CD4-positive, alpha-beta T cell treated with Interleukin-15 for 1 hour (primary cell): ENCODE measurements around the gene CDKL2.
A peak's percentile ranks its signal among the peaks of the same experiment; 100 is the strongest.
"Not testable (repeated sequence)": the region's sequence is repeated elsewhere in the genome, so short reads cannot be mapped to it uniquely, and the experiment has no call there.

Experiments
- DNase-seq: peaks from one replicate; pipeline ENCODE4 v3.0.0-alpha.2; 2020

The CDKL2 gene

DNA sequence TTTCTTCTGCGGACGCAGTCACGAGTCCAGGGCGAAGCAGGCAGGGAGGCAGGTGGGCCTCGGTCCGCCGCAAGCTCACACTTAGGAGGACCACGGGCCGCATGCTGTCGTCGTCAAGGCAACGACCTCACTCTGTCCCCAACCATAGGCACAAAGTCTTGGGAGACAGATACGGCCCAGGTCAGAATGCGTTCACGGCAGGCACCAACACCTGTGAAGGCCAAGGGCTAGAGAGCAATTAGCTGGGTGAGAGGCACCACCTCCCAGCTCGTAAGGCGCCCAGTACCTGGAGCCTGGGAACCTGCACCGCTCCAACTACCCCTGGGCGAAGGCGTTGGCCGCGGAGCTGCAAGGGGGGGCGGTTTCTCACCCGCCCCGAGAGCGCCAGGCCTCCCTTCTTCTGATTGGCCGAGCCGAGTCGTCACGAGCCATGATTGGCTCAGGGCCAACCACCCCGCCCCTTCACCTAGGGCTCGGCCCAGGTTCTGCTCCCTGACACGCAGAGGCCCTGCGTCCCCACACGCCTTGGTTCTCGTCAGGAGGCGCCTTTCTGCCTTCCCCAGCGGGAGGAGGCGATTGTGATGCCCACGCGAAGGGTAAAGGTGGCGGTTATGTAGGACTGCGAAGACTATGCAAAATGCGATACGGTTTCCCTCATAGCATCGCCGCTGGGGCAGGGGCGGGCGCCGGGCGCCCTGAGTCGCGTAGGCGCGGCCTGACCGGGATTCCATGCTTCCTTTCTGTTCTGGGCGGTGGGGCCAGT is at the start of gene CDKL2:
CDKL2 (minus strand) TSS at position 355 of the 763 bp plus-strand sequence. CDS start 4,540 bp downstream, outside the sequence.
- peak; percentile 91 for DNase-seq

DNA sequence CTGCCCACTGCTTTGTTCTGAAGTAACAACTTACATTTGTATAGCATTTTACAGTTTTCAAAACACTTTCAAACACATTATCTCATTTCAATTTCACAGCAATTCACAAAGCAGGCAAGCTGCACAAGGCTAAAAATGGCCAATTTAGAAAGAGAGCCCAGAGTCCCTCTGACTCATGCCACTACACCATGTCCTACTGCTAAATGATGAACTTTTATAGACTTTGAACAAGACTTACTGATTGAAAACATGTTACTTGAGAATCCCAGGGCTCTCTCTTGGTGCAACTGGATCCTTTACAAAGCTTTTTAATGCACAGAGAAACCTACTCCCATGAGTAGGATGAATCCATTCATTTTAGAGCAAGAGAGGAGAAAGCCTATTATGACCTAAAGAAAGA is 48.6 kb upstream of the CDKL2 start:
- no peak for DNase-seq

- no peak for DNase-seq
Measured at GRCh38 chr4:75678473-75678872, 48.1 kb upstream of the CDKL2 start.

GRCh38 chr4:75675004-75675531 is 44.7 kb upstream of the CDKL2 start:
- no peak for DNase-seq

DNA sequence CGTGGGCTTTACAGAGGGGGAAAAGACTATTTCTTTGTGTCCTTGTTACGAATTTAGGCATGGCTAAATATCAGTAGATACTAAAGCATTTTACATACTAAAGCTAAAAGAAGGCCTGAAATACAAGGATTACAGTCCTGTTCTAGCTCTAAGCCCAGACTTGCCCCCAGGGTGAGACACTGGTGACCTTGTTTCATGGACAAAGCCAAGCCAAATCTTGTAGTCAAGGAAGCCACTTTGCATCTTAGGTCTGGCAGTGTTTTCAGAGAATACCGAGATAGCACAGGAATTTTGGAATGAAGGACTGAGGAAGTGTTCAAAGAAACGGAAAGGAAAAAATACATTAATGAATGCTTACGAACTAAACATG is 43.6 kb upstream of the CDKL2 start:
- no peak for DNase-seq

DNA sequence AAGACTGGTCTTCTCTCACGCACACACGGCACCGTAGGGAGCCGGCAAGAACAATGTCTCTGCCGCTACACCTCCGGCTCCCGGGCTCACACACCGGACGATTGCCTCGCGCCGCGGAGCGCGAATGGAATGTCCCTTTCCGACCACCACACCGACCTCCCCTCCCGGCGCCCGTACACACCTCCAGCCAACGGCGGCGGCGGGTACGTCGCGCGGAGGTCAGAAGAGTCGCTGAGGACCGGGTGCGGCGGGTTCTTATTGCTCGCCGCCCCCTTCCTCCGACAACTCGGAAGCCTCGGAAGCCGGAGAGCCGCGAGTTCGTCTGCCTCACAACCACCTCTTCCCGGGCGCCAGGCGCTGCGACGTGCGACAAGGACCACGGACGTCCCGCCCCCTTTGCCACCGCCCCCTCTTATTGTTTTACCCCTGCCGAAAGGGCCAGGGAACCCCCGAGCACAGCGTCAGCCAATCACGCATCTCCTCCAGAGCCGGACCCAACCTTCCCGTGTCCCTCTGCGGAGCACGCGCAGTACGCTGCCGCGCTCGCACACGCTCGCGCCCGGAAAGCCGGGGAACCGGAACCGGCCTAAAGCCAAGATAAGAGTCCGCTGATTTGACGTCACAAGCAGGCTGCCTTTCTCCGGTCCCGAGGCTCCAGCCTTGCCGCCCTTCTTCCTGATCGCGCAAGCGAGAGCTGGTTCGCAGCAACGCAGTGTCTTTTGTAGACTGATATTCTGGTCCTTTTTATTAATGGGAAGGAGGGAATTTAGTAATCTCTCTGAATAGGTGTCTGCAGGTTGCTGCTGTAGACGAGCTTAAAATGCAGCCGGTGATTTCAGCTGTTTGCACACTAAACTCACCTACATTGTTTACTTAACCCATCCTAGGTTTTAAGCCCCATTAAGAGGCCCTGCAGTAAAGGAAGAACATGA is 43.0 kb upstream of the CDKL2 start, which contains the start of gene G3BP2:
G3BP2 (minus strand) TSS at position 385 of the 932 bp plus-strand sequence. CDS start 11,386 bp downstream, outside the sequence.
- DNase-seq, result peak; percentile 99

GRCh38 chr4:75672461-75673026 is 42.2 kb upstream of the CDKL2 start:
- DNase-seq, result peak; percentile 79

DNA sequence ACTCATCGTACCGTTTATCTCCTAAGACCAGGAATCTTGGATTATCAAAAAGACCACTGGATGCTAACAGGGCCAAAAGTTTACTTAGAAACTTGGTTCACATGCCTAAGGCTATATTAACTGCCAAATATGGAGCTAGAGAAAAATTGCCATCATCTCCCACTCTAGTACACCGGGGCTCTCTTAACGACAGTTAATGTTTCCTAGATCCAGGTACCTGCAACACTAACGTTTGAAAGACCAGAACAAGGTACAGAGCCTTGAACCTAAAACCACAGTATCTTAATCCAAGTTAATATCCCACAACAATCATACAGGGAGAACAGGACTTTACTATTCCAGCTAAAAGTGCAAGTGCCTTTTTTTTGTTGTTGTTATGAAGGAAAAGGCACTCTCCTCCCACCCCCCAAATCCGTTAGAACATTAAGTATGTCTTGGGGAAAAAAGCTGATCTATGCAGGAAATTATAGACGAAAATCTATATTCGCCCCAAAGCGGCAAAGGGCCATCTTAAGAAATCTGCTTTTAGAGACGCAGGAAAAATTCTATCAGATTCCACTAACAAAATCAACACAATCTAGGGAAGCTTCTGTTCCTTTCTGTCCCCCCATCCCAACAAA is 41.6 kb upstream of the CDKL2 start:
- DNase-seq, result no peak

DNA sequence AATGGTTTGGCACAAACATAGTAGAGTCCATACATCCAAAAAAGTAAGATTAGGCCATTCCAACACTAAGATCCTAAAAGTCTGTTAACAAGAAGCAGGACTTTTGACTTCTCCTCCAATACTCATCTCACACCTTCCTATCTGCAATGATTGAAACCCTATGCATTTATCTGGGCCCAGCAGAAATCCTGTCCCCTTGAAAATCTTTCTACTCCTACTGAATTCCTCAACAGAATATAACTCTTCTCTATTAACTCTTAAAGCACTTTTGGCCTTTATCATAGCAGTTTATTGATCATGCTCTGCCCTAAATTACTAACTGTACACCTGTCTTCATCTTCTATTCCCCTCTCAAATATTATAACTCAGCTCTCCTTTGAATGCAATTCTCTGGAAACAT is 38.3 kb upstream of the CDKL2 start:
- DNase-seq, result no peak

DNA sequence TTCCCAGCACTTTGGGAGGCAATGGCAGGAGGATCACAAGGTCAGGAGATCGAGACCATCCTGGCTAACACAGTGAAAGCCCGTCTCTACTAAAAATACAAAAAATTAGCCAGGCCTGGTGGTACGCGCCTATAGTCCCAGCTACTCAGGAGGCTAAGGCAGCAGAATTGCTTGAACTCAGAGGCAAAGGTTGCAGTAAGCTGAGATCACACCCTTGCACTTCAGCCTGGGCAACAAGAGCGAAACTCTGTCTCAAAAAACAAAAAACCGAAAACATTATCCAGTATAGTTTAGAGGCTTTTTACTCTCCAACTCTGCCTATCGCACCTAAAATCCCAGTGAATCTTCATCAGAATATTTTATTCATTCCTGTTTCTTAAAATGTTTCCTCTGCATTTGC is 37.3 kb upstream of the CDKL2 start:
- DNase-seq, result not testable (repeated sequence)

DNA sequence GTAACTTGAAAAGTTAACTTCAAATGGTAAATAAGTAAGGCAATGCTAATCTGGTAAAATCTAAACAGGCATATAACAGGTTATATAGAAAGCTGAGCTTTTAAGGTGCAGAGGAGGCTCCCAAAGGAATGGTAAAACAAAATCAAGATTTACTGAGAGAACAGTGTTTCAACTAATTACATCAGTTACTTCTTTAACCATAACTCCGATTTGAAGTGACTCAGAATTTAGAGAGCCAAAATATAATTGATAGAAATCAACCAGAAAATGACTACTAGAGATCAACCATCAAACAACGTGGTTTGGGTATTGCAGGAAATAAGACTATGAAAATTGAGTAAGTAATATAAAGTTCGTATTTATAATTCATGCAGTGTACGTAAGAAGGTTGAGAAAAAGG is 36.0 kb upstream of the CDKL2 start:
- DNase-seq, result no peak

- not testable (repeated sequence) for DNase-seq
Measured at GRCh38 chr4:75664604-75665003, 34.3 kb upstream of the CDKL2 start.

DNA sequence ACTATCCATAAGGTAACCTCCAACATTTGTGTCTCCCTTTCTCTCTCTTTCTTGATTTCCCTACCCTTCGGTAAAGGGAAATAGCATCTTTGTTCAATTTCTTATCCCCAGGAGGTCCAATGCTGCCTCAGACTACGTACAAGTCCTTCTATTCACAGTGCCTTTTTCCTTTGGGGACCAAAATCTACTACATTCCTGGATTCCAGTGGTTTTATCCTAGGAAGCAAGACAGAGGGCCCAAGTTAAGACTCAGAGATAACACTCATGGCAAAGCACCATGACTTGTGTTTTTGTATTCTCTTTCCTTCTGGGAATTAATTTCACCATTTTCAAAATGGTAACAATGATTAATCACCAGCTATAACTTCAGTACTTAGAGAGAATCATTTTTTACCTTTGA is 32.3 kb upstream of the CDKL2 start:
- DNase-seq, result no peak

DNA sequence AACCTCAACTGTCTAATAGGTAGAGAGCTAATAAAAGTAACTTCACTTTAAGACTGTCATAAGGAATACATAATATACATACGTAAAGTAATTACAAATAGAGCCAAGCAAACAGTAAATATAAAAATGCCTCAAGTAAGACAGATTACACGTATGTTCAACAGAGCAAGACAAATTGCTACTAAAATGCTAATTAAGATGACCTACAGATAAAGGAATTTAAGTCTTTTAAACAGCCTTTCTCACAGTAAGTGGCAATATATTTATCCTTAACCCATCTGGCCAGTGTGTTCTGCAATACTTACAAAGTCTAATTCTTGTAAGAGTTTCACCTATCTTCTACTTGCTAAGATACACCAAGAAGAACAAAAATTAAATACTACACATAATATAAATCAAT is 30.2 kb upstream of the CDKL2 start:
- no peak for DNase-seq

DNA sequence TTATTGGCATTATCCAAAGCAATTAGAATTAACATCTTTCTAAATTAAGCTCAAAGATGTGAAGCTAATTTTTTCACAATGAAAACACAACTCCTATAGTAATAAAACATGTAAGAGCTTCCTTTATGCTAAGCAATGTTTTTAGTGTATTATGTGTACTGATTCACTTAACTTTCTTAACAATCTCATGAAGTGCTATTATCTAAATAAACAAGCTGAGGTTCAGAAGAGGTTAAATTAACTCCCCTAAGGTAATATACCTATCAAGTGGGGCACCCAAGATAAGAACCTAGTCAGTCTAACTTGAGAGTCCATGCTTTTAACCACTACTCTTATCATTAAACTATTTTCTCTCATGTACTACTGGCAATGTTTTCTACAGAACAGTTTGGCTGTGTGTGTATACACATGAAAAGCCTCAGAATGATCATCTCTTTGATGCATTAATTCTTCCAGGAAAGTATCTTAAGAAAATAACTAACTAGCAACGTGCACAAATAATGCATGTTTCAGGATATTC is 29.2 kb upstream of the CDKL2 start:
- DNase-seq, result no peak

GRCh38 chr4:75658876-75659275 is 28.5 kb upstream of the CDKL2 start:
- no peak for DNase-seq

GRCh38 chr4:75655562-75655961 is 25.2 kb upstream of the CDKL2 start:
- no peak for DNase-seq

DNA sequence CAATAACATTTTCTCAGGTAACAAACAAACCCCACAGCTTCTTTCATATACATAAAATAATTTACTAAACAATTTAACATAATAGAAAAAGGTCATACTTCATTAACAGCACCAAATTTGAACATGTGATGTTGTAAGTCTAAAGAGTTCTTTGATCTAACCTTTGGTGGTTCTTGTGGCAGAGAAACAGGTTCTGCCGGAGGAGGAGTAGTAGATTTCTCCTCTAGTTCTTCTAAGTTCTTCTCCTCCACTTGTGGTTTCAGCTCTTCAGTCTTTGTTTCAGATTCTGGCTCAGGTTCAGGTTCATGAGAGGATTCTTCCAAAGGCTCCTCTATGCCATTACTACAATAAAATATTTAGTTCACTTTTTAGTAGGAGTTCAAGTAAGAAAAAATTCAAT is 24.6 kb upstream of the CDKL2 start:
- no peak for DNase-seq

- no peak for DNase-seq
Measured at GRCh38 chr4:75653845-75654503, 23.6 kb upstream of the CDKL2 start.

DNA sequence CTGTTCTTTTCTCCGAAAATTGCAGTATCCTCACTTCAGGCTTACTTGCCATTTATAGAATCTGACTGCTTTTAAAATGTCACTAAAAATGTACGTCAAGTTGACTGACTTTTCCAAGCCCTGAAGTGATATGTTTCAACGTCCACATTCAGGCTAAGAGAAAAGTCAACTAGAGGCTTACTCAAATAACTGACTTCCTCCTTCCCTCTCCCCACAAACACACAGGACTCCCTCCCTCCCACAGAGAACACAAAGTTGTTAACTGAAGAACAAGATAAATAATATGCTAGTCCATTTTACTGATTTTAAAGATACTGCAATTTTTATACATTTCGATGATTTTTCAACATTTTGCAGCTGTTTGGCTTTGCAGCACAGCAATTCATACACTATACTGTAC is 13.8 kb upstream of the CDKL2 start:
- DNase-seq, result no peak

DNA sequence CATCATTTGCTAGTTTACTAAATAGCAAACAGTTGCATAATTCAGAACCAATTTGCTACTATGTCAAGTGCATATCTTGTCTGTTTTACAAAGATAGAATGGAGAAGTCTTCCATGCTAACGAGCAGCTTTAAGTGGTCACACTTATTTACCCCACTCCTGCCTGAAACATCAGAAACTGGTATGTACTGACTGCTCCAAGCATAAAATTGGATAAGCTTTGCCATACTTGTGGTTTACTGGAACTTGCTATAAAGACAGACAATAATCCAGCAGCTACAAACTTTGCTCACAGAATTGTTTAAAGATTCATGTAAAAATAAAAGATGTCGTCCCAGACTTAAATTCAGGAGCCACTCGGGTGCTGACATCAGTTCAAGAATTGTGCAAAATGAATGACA is 13.3 kb upstream of the CDKL2 start:
- no peak for DNase-seq

DNA sequence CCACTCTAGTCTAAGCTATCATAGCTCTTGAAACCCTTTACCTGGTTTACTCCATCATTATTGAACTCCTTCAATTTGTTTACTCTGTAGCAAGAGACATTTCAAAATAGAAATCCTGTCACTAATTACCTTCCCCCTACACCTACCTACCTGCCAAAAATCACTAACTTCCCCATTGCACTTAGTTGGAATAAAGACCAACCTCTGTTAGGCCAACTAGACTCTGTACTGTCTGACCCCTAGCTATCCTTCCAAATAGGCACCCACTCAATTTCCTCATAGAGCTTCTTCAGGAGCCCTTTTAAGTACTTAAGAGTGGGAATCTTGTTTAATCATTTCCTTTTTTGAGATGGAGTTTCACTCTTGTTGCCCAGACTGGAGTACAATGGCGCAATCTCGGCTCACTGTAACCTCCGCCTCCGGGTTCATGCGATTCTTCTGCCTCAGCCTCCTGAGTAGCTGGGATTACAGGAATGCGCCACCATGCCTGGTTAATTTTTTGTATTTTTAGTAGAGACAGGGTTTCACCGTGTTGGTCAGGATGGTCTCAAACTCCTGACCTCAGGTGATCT is 8.9 kb upstream of the CDKL2 start:
- DNase-seq, result no peak
